HTR-8/SVneo (cell line): Measurements from ENCODE around the gene PKIG.
A peak's percentile ranks its signal among the peaks of the same experiment; 100 is the strongest.
"Not testable (repeated sequence)": the region's sequence is repeated elsewhere in the genome, so short reads cannot be mapped to it uniquely, and the experiment has no call there.

Experiments
- DNase-seq: peaks from one replicate; pipeline ENCODE4 v3.0.0; 2011; ENCODE audit warnings: low spot score, mixed read lengths; ENCODE audit not compliant: insufficient read length
- FAIRE-seq: peaks from 2 replicates; lab custom pipeline; 2011; peaks lifted over from hg19 to GRCh38; lab: Jason Lieb, UNC

PKIG gene

GRCh38 chr20:44651684-44652423 lies 69.5 kb downstream of the PKIG start, which contains the start of gene ADA:
ADA (minus strand) TSS chr20:44651699; CDS start chr20:44651607, 92 bp downstream.
- FAIRE-seq = peak; percentile 95
- DNase-seq = peak; percentile 89

- FAIRE-seq (peak; percentile 89), DNase-seq (no peak)
Observed at GRCh38 chr20:44653546-44653945, 71.2 kb downstream of the PKIG start.

GRCh38 chr20:44654210-44654609 lies 71.8 kb downstream of the PKIG start:
- not testable (repeated sequence) for FAIRE-seq, DNase-seq

DNA sequence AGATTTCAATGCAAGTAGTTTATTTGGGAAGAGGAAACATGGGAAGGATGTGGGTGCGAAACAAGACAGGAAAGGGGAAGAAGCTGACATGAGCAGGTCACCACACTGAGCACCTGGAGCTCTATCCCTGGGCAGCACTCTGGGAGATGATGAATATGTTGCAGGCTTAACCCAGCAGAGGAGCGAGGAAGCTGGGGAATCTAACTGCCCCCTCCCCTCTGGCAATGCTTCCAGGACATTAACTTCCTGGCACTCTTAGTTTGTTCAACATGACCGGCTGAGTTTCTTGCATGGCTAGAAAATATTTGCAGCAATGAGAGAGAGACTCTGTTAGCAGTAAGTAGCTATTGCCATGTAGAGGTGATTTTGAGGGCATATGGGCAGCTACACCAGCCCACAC lies 74.1 kb downstream of the PKIG start:
- FAIRE-seq = peak; percentile 77
- no peak for DNase-seq

DNA sequence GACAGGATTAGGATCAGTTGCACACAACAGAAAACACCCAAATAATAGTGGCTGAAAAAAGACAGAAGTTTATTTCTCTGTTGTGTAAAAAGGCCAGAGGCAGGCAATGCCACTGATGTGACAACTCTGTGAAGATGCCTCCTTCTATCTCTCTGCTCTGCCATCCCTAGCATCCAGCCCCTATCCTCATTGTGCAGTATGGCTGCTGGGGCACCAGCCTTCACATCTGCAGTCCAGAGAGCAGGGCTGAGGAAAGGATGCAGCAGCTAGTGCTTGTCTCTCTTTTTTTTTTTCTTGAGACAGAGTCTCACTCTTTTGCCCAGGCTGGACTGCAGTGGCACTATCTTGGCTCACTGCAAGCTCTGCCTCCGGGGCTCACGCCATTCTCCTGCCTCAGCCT lies 75.5 kb downstream of the PKIG start:
- FAIRE-seq (no peak), DNase-seq (no peak)

DNA sequence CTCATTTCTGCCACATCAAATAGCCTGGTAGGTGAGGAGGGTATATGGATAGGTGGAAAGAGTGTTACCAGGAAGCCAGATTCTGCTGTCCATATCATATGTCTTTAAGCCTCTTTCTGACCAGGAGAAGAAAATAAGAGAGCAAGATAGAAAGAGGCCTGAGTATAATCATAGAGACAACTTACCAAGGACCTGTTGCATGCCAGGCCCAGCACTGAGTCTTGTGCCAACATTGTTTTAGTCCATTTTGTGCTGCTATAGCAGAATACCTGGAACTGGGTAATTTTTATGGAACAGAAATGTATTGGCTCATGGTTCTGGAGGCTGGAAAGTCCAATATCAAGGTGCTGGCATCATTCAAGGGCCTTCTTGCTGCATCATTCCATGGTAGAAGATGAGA lies 76.4 kb downstream of the PKIG start:
- FAIRE-seq (peak; percentile 78), DNase-seq (no peak)

DNA sequence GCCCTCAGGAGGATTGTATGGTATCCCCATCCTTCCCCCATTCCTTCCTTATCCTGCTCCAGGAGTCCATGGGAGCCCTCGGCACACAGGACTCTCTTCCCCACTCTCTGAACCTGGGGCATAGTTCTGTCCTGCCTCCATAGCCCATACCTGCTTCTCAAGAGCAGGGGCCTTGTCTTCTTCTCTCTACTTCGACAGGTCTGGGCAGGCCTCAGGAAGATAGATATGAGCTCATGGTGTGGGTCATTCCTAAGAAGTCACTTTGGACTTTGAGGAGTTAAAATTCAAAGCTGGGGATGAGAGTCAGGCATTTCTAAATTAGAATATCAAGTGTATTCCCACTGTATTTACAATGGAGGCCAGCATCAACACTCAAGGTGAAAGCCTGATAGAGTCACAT lies 77.6 kb downstream of the PKIG start:
- peak; percentile 13 for FAIRE-seq
- no peak for DNase-seq

- peak; percentile 96 for FAIRE-seq
- DNase-seq = no peak
Observed at GRCh38 chr20:44660581-44660980, 78.2 kb downstream of the PKIG start.

- peak; percentile 86 for FAIRE-seq
- DNase-seq = no peak
Observed at GRCh38 chr20:44662261-44662660, 79.9 kb downstream of the PKIG start.

- no peak for DNase-seq
- FAIRE-seq = peak; percentile 60
Observed at GRCh38 chr20:44664131-44664530, 81.8 kb downstream of the PKIG start.

DNA sequence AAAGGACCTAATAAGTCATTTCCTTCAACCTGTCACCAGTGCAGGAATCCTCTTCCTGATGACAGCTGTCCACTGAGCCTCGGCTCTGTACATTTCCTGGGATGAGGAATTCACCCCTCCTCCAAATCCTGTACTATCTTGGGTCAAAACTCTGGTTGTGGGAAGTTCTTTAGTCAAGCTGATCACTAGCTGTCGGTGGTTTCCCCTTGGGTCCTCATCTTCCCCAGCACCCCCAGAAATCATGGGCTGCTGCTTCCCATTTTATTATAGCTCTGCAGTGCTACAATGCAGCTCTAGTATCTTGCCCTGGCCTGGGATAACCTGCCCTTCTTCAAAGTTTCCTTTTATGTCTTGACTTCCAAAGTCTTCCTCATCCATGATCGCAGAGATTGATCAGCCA lies 83.7 kb downstream of the PKIG start:
- DNase-seq (no peak), FAIRE-seq (no peak)
